GM19467 (cell line): ENCODE measurements around the gene ROGDI.

Experiments used
- ATAC-seq: cut with Tn5 transposase; IDR thresholded peaks from one replicate; pipeline ENCODE4 v1.9.1; 2021; ENCODE audit warnings: mild to moderate bottlenecking, moderate library complexity; ENCODE audit not compliant: unreplicated experiment

ROGDI gene

GRCh38 chr16:4768549-4769305 lies 33.7 kb downstream of the ROGDI start:
- peak; percentile 68 for ATAC-seq

- ATAC-seq: no peak
These were observed 34.4 kb downstream of the ROGDI start for GRCh38 chr16:4767872-4768548.

GRCh38 chr16:4766875-4767628 lies 35.4 kb downstream of the ROGDI start, which contains the start of gene ZNF500:
Gene ZNF500, minus strand, starts transcription at chr16:4767162. Its CDS starts 1,184 bp downstream, at chr16:4765978.
- ATAC-seq: peak; percentile 81

GRCh38 chr16:4765511-4766474 lies 36.6 kb downstream of the ROGDI start:
- ATAC-seq: no peak

GRCh38 chr16:4763791-4764190 lies 38.6 kb downstream of the ROGDI start:
- no peak for ATAC-seq

GRCh38 chr16:4762205-4762604 lies 40.2 kb downstream of the ROGDI start:
- no peak for ATAC-seq

GRCh38 chr16:4760221-4760910 lies 42.1 kb downstream of the ROGDI start:
- ATAC-seq: no peak

- ATAC-seq: no peak
These were observed 46.7 kb downstream of the ROGDI start for GRCh38 chr16:4755687-4756086.

GRCh38 chr16:4754865-4755264 lies 47.6 kb downstream of the ROGDI start:
- no peak for ATAC-seq

- ATAC-seq: no peak
These were observed 49.2 kb downstream of the ROGDI start for GRCh38 chr16:4753227-4753626.

GRCh38 chr16:4752351-4753100 lies 49.9 kb downstream of the ROGDI start:
- no peak for ATAC-seq

GRCh38 chr16:4750896-4751295 lies 51.5 kb downstream of the ROGDI start:
- ATAC-seq: no peak

- no peak for ATAC-seq
These were observed 52.7 kb downstream of the ROGDI start for GRCh38 chr16:4749700-4750257.

GRCh38 chr16:4748682-4749411 lies 53.6 kb downstream of the ROGDI start:
- ATAC-seq: no peak

GRCh38 chr16:4747906-4748681 lies 54.3 kb downstream of the ROGDI start:
- no peak for ATAC-seq

GRCh38 chr16:4746991-4747574 lies 55.4 kb downstream of the ROGDI start:
- ATAC-seq: no peak
